Endodermal cell (in vitro differentiated cells): ENCODE data around the gene HSBP1L1. TPM values are rescaled to one million over a fixed set of nuclear protein-coding genes. Genes with fewer than 3 reads are reported as not detected.

Experiments
- DNase-seq: peaks from one replicate; pipeline ENCODE4 v3.0.0-alpha.2; 2017
- H3K27ac ChIP-seq: 2 replicates; pipeline ENCODE4 v1.5.1; 2013; ENCODE audit warnings: mild to moderate bottlenecking, low read depth, low read length, moderate library complexity
- H3K27me3 ChIP-seq: 2 replicates; pipeline ENCODE4 v1.6.1; 2013; ENCODE audit warnings: mild to moderate bottlenecking, low read length, moderate library complexity; ENCODE audit not compliant: insufficient read depth, control insufficient read depth, poor library complexity, severe bottlenecking
- H3K36me3 ChIP-seq: 2 replicates; pipeline ENCODE4 v1.7.0; 2013; ENCODE audit warnings: mild to moderate bottlenecking, low read length, moderate library complexity; ENCODE audit not compliant: control insufficient read depth, insufficient read depth
- H3K4me1 ChIP-seq: one replicate; pipeline ENCODE4 v1.7.0; 2013; ENCODE audit warnings: low read length; ENCODE audit not compliant: control insufficient read depth, insufficient read depth
- H3K4me3 ChIP-seq: 2 replicates; pipeline ENCODE4 v1.5.1; 2013; ENCODE audit warnings: mild to moderate bottlenecking, low read length, moderate library complexity
- H3K9ac ChIP-seq: 2 replicates; pipeline ENCODE4 v1.6.1; 2013; ENCODE audit warnings: mild to moderate bottlenecking, low read length, moderate library complexity; ENCODE audit not compliant: poor library complexity, severe bottlenecking; ENCODE audit errors: extremely low read depth
- H3K9me3 ChIP-seq: 2 replicates; pipeline ENCODE4 v1.6.1; 2013; ENCODE audit warnings: mild to moderate bottlenecking, low read length, moderate library complexity; ENCODE audit not compliant: control insufficient read depth
- H3K27ac Mint-ChIP-seq: 2 replicates; pipeline ENCODE4 v1.8.0; 2020; ENCODE audit warnings: mixed read lengths
- H3K27me3 Mint-ChIP-seq: 2 replicates; pipeline ENCODE4 v1.8.0; 2021; ENCODE audit warnings: mild to moderate bottlenecking, mixed read lengths; ENCODE audit not compliant: insufficient read depth
- H3K36me3 Mint-ChIP-seq: 2 replicates; pipeline ENCODE4 v1.8.0; 2020; ENCODE audit warnings: low read depth, mixed read lengths
- H3K4me1 Mint-ChIP-seq: 2 replicates; pipeline ENCODE4 v1.8.0; 2020; ENCODE audit warnings: mixed read lengths
- H3K4me3 Mint-ChIP-seq: 2 replicates; pipeline ENCODE4 v1.8.0; 2020; ENCODE audit warnings: mild to moderate bottlenecking, moderate library complexity, mixed read lengths
- H3K9me3 Mint-ChIP-seq: 2 replicates; pipeline ENCODE4 v1.8.0; 2020; ENCODE audit warnings: mild to moderate bottlenecking, mixed read lengths
- WGBS, 2 experiments: methylation state at CpG; one replicate each; pipeline versions ENCODE4 v1.1.5 to v1.1.7; 2013; ENCODE audit warnings: missing lambda C conversion rate in 2 of 2, mixed read lengths in 1 of 2; ENCODE audit not compliant: insufficient coverage in 1 of 2, insufficient read length in 1 of 2; 5-methylcytosine and 5-hydroxymethylcytosine counted together
- total RNA-seq, 2 donors: library from RNA; stranded (reverse); fragmentation: NEBNext Ultra II Directional in 1 of 2; extraction: Animal tissue kit (Norgen Biotek cat#: 25700) in 1 of 2; gene quantifications; 2 replicates in 1 of 2; 3 replicates in 1 of 2; pipeline ENCODE4 v1.2.1, GENCODE V29; 2021
- TF ChIP-seq, protein P1 (sequence below): fragments of 200-600 bp; sonication (generic); conservative IDR thresholded peaks from 2 replicates; pipeline ENCODE4 v1.5.0; 2021; ENCODE audit warnings: antibody characterized with exemption, mild to moderate bottlenecking

Gene HSBP1L1
- total RNA-seq, 2 donors from 2014 or later = 2.6 to 2.7 TPM

DNA sequence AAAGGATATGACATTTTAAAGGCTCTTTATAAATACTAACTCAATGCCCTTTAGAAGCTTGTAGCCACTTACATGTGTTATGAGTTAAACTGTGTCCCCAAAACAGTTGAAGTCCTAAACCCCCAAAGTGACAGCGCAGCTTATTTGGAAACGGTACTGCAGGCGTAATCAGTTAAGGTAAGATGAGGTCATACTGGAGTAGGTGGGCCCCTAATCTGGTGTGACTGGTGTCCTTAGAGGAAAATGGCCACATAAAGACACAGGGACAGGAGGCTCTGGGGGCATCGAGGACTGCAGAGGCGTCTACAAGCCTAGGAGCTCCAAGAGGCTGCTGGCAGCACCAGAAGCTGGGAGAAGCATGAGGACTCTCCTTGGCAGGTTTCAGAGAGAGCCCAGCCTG, 15.4 kb downstream of the HSBP1L1 start:
- no peak overlapping the region for H3K4me3 Mint-ChIP-seq
- no peaks in the 10 kb centered on the region for H3K27me3 Mint-ChIP-seq
- H3K9me3 Mint-ChIP-seq = no peaks in the 10 kb centered on the region
- no peak overlapping the region for H3K4me3 ChIP-seq
- H3K4me1 ChIP-seq = no peaks in the 10 kb centered on the region
- no peaks in the 10 kb centered on the region for H3K27me3 ChIP-seq
- no peak overlapping the region for H3K27ac ChIP-seq
- peaks cover 49% of the 10 kb centered on the region for H3K36me3 Mint-ChIP-seq
- WGBS, 2 experiments = 93 to 98% methylated on average over 5 of the region's 5 CpGs
- peaks cover 56% of the 10 kb centered on the region for H3K36me3 ChIP-seq
- no peak for DNase-seq
- H3K9me3 ChIP-seq = no peaks in the 10 kb centered on the region
- TF ChIP-seq, protein P1, sequence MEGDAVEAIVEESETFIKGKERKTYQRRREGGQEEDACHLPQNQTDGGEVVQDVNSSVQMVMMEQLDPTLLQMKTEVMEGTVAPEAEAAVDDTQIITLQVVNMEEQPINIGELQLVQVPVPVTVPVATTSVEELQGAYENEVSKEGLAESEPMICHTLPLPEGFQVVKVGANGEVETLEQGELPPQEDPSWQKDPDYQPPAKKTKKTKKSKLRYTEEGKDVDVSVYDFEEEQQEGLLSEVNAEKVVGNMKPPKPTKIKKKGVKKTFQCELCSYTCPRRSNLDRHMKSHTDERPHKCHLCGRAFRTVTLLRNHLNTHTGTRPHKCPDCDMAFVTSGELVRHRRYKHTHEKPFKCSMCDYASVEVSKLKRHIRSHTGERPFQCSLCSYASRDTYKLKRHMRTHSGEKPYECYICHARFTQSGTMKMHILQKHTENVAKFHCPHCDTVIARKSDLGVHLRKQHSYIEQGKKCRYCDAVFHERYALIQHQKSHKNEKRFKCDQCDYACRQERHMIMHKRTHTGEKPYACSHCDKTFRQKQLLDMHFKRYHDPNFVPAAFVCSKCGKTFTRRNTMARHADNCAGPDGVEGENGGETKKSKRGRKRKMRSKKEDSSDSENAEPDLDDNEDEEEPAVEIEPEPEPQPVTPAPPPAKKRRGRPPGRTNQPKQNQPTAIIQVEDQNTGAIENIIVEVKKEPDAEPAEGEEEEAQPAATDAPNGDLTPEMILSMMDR = no peak
- peak overlapping the region; percentile 64 for H3K27ac Mint-ChIP-seq
- H3K9ac ChIP-seq = no peak overlapping the region
- H3K4me1 Mint-ChIP-seq = no peaks in the 10 kb centered on the region

DNA sequence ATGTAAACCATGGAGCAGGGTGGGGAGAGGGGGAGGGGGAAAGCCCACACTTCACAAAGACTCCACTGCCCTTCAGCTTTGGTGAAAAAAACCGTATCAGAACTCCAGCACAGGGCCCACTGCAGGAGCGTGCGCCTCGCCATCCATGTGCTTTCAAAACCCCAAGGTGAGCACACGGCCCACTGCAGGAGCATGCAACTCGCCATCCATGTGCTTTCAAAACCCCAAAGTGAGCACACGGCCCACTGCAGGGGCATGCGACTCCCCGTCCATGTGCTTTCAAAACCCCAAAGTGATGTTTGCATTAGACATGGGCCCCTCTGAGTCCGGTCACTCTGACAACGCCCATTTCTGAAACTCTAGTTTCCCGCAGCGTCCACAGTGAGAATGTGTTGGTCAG, 16.1 kb downstream of the HSBP1L1 start:
- TF ChIP-seq, protein P1 = no peak
- Histone ChIP-seq H3K4me3 (no peak overlapping the region), H3K27me3 (no peaks in the 10 kb centered on the region), H3K4me1 (no peaks in the 10 kb centered on the region), H3K9ac (no peak overlapping the region), H3K27ac (no peak overlapping the region), H3K9me3 (no peaks in the 10 kb centered on the region), H3K36me3 (peaks cover 56% of the 10 kb centered on the region)
- WGBS, 2 experiments = 93 to 94% methylated on average over 13 of the region's 13 CpGs
- Mint-ChIP-seq H3K4me3 (no peak overlapping the region), H3K27me3 (no peaks in the 10 kb centered on the region), H3K36me3 (peaks cover 49% of the 10 kb centered on the region), H3K27ac (peak overlapping the region; percentile 64), H3K4me1 (no peaks in the 10 kb centered on the region), H3K9me3 (no peaks in the 10 kb centered on the region)
- DNase-seq = no peak

DNA sequence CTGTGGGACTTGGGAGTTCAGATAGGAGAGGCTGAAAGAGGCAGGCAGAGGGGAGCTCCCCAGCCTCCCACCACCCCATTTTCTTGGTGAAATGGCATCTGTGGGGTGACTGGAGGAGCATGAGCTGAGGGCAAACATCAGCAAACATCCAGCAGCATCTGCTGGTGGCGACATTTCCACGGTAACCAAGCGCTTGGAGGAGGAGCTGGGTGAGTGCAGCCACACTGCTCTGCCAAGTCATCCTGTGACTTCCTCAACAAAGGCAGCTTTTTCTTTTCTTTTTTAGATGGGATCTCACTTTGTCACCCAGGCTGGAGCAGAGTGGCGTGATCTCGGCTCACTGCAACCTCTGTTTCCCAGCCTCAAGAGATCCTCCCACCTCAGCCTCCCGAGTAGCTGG, 18.3 kb downstream of the HSBP1L1 start:
- no peak overlapping the region for H3K4me3 ChIP-seq
- peaks cover 47% of the 10 kb centered on the region for H3K36me3 ChIP-seq
- TF ChIP-seq, protein P1 = no peak
- Mint-ChIP-seq H3K36me3 (peaks cover 43% of the 10 kb centered on the region), H3K27me3 (no peaks in the 10 kb centered on the region), H3K27ac (peak overlapping the region; percentile 35), H3K4me1 (peaks cover 13% of the 10 kb centered on the region), H3K4me3 (no peak overlapping the region), H3K9me3 (no peaks in the 10 kb centered on the region)
- 95% methylated on average over 3 to 6 of the region's 6 CpGs for WGBS, 2 experiments
- no peaks in the 10 kb centered on the region for H3K27me3 ChIP-seq
- no peak overlapping the region for H3K27ac ChIP-seq
- no peaks in the 10 kb centered on the region for H3K9me3 ChIP-seq
- no peak overlapping the region for H3K9ac ChIP-seq
- H3K4me1 ChIP-seq = no peaks in the 10 kb centered on the region
- no peak for DNase-seq
